RKO (cell line): Measurements from ENCODE around the gene RASSF6.
A peak's percentile ranks its signal among the peaks of the same experiment; 100 is the strongest.
"Not testable (repeated sequence)": the region's sequence is repeated elsewhere in the genome, so short reads cannot be mapped to it uniquely, and the experiment has no call there.

Experiments
- DNase-seq: peaks from one replicate; pipeline ENCODE4 v3.0.0-alpha.2; 2016; ENCODE audit warnings: low spot score

RASSF6 gene

DNA sequence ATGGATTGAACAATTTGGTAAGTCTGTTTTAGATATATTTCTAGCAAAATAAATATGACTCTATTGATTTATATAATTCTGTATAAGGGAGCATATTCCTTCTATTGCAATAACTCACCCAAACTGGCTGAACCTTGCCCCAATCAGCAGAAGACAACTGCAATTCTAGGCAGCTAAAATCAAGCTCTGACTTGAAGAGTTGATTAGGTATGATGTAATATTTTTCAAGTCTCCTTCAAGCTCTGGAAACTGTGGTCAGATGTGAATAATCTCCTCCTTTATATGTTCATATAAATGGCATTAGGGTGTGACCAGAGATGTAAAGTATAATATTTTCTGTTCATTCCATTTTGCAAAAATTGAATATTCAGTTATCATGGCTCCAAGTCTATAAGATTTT is 8.2 kb downstream of the RASSF6 start:
- DNase-seq: no peak

- DNase-seq: no peak
Observed at GRCh38 chr4:73609706-73610105, 10.5 kb downstream of the RASSF6 start.

DNA sequence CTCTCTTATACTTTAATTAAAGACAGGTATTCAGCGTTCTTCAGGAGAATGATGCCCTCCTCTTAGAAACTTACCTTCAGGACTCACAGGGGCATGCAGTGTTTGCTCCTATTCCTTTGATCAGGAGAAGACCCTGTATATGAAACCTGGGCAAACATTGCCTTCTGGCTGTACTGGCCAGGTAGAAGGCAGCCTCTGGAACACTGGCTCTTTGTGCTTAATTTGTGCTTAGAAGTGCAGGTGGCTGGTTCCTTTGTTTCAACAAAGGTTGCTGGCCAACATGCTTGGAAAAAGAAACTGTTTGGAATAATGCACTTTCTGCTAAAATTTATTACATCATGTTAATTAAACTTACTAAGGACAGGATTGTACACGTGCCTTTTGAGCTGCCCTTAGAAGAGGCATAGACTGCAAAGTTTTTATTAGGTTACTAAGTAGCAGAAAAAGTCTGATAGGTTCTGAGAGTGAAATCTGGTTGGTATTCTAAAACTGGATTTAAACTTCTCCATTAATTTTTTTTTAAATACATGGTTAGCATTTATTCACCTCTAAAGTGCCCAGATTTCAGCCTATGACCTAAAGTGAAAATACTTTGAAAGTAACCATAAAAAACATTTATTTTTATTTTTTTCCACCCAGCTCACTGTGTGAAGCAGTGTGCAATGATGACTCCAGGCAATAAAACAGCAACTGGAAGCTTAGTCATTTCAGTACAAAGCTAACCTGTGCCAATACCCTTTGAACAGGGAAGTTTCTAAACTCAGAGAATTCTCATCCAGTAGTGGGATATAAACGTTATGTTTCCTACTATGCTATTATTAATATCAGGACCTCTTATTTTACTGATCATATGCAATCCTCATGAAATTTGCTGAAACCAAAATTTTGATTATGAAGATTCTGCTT is 11.3 kb downstream of the RASSF6 start:
- peak; percentile 18 for DNase-seq

DNA sequence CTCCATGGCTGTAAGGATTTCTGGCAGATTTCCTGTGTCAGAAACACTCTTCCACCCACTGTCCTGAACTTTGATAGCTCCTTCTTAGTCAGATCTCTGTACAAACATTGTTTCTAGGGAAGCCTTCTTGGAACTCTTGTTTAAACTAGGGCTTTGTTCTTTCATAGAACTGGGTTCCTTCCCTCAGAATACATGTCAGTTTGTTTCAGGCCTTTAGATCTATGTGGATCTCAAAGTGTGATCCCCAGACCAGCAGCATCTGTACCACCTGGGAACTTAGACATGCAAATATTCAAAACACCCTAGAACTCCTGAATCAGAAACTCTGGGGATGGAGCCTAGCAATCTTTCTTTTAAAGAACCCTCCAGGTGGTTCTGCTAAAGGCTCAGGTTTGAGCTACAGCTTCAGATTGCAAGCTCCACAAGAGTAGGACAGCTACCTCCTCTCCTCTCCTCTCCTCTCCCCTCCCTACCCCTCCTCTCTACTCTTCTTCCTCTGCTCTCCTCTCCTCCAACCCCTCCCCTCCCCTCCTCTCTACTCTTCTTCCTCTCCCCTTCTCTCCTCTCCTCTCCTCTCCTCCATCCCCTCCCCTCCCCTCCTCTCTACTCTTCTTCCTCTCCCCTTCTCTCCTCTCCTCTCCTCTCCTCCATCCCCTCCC is 12.7 kb downstream of the RASSF6 start:
- no peak for DNase-seq

DNA sequence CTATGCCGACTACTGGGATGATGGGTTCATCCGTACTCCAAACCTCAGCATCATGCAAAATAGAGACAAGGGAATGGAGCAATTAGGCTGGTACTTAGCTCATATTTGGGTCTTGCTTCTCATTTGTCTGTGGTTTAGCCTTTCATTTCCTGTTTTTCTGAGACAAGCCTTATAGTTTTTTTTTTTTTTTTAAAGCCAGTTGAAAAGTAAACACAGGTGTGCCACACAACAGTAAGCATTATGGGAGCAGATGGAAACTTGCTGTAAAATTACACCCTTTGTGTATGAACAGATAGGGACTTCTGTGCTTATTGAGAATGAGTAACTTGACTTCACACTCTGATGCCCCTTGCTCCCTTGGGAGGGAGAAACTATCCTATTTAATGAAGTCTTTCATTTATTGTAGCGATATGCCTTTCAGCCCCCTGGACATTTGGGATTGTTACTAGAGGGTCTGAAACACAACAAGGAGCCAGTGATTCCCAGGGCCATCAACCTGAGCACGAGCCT is 13.7 kb downstream of the RASSF6 start:
- DNase-seq: no peak

GRCh38 chr4:73603854-73604584 is 16.2 kb downstream of the RASSF6 start:
- no peak for DNase-seq

GRCh38 chr4:73603271-73603710 is 16.9 kb downstream of the RASSF6 start:
- DNase-seq: peak; percentile 64

DNA sequence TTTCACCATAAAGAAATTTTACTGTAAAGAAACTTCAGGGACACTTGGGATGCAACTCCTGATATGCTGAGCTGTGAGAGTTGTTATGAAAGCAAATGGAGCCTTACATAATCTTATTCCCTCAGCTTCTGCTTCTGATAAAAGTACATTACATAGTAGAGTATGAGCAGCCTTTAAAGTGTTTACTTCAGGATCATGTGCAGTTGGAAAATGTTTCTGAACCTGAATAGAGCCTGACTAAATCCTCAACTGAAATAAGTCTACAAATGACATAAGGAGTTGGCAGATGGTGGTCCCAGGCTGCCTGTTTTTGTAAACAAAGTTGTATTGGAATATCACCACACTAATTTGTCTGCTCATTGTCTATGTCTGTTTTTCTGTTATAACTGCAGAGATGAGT is 19.3 kb downstream of the RASSF6 start:
- no peak for DNase-seq

- DNase-seq: peak; percentile 7
Observed at GRCh38 chr4:73599182-73599581, 21.1 kb downstream of the RASSF6 start.

- no peak for DNase-seq
Observed at GRCh38 chr4:73597594-73597993, 22.6 kb downstream of the RASSF6 start.

DNA sequence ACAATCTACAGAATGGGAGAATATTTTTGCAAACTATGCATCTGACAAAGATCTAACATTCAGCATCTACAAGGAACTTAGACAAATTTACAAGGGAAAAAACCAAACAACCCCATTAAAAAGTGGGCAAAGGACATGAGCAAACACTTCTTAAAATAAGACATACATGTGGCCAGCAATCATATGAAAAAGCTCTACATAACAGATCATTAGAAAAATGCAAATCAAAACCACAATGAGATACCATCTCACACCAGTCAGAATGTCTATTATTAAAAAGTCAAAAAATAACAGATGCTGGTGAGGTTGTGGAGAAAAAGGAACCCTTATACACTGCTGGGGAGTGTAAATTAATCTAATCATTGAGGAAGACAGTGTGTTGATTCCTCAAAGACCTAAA is 23.1 kb downstream of the RASSF6 start:
- not testable (repeated sequence) for DNase-seq

DNA sequence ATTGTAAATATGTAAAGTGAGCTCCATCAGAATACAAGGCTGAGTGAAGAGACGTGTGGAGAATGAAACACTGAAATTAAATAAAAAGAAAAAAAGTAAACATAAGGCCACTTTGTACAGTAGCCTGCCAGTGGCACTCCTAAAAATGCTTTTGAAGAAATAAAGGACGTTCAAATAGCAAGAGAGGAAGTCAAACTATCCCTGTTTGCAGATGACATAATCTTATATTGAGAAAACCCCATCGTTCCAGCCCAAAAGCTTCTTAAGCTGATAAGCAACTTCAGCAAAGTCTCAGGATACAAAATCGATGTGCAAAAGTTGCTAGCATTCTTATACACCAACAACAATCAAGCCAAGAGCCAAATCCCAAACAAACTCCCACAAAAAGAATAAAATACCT is 24.2 kb downstream of the RASSF6 start:
- no peak for DNase-seq

DNA sequence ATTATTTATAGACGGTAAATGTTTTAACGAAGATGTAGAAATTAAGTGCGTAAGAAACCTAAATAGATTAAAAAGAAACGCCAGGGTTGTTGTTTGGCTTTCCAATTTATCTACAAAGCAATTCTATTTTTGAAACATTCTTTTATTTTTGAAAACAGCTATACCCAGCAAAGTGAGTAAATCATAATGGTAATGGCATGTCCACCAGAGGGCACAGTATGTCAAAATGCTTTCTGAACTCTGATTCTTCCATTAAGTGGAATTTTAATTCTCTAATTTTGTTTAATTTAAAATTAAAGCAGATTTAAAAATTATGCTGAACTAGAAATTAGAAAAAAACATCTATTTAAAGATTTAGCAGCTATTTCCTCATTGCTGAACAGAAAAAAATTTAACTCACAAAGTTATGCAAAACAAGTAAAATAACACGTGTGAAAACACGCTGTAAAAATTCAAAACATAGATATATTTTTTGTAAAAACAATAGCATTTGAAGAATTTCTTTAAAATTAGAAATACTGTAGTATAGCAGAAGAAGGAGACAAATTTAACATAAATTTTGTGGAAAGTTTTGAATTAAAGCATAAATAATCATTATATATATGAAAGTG is 26.5 kb downstream of the RASSF6 start:
- peak; percentile 57 for DNase-seq

GRCh38 chr4:73589887-73590801 is 30.1 kb downstream of the RASSF6 start:
- no peak for DNase-seq

DNA sequence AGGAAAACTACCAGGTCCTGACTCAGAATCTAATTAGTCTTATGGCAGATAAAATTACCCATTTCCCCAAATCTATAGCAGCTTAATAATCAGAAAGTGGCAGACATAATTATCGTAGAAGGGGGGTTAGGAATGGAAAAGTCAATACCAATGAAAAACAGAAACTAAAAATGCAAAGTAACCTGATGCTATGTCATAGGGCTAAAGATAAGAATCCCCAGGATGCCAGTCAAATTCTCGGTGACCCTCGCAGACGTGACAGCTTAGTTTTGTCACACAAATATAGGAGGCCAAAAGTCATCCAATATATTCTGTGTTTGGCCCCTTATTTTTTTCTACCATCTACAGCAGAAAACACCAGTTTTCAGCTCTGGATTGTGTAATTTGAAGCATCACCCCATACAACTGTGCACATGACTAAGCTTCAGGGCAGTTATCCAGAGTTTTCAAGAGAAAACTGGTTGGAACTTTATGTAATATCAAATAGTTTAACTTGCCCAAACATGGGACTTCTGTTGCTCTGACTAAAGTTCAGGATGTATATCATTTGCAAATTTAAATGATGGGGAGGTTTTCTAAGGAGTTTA is 30.9 kb downstream of the RASSF6 start:
- DNase-seq: no peak

DNA sequence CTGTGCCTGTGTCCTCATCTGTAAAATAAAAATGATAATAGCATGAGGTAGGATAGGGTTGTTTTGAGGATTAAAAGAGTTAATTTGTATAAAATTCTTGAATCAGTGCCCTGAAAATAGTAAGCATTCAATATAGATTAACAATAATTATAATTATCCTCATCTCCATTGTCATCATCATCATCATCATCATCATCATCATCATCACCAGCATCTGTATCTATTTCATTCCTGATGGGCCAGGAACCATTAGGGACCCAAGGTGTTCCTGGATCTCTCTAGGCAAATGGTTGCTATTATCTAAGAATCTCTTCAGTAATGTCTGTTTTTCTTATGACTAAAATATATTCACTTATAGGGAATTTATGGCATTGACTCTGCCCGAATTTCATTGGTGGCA is 31.6 kb downstream of the RASSF6 start:
- DNase-seq: no peak

DNA sequence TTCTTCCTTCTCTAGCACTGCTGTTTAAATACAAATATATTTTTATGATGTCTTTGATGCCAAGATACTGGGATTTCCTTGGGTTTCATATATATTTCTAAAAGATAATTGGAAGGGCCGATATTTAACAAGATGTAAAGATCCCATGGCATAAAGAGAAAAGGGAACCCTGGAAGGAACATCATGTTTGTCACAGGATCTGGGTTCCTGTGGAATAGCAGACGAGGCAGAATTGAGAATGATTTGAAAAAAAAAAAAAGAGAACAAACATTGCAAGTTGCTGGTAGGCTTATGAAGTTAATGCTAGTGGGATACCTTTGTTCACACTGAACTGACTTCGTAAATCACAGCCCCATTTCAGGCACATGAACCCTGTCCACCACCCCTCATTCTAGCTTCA is 33.6 kb downstream of the RASSF6 start:
- DNase-seq: no peak

- DNase-seq: no peak
Observed at GRCh38 chr4:73586040-73586439, 34.2 kb downstream of the RASSF6 start.

GRCh38 chr4:73585345-73585744 is 34.9 kb downstream of the RASSF6 start:
- no peak for DNase-seq

GRCh38 chr4:73583666-73584065 is 36.6 kb downstream of the RASSF6 start:
- no peak for DNase-seq

DNA sequence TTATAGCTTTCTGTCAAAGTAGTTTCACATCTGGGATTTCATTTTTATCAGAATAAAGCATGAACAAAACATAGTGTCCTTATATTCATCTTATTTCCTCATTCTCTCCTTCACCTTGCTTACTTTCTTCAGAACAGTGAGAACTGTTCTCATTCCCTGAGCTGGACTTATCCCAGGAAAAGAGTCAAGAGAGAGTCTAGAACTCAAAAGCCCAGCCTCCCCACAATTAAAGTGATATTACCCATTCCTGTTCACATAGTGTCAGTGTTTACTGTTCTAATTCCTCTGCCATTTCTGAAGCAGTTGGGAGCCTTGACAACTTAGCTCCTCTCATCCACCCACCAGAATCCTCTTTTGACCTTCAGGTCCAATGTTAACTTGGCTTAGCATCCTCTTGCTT is 42.9 kb downstream of the RASSF6 start:
- no peak for DNase-seq
